ENCODE data around the gene SETD3.

Gene SETD3

GRCh38 chr14:99440278-99440677 is 40.4 kb downstream of the SETD3 start:
- ATAC-seq (ENCODE audit: low read depth), result no peak
- no peak for TF ChIP-seq CTCF (IDR thresholded peaks at IDR 0.05; ENCODE audit: poor library complexity, severe bottlenecking)
- Histone ChIP-seq H3K27me3 (ENCODE audit: insufficient read depth, poor library complexity, severe bottlenecking) (no peaks in the 10 kb centered on the region), H3K27ac (ENCODE audit: poor library complexity, severe bottlenecking) (no peak overlapping the region), H3K36me3 (ENCODE audit: low read depth) (peaks cover 37% of the 10 kb centered on the region), H3K4me1 (ENCODE audit: insufficient read depth, poor library complexity, severe bottlenecking) (no peaks in the 10 kb centered on the region), H3K4me3 (ENCODE audit: severe bottlenecking) (no peak overlapping the region), H3K9me3 (ENCODE audit: severe bottlenecking) (no peaks in the 10 kb centered on the region)
- no peak for DNase-seq (ENCODE audit: low spot score)

GRCh38 chr14:99437706-99438105 is 43.0 kb downstream of the SETD3 start:
- no peak overlapping the region for H3K27ac ChIP-seq (ENCODE audit: poor library complexity, severe bottlenecking)
- ATAC-seq (ENCODE audit: low read depth), result no peak
- no peaks in the 10 kb centered on the region for H3K9me3 ChIP-seq (ENCODE audit: severe bottlenecking)
- H3K4me1 ChIP-seq (ENCODE audit: insufficient read depth, poor library complexity, severe bottlenecking), result no peaks in the 10 kb centered on the region
- peaks cover 37% of the 10 kb centered on the region for H3K36me3 ChIP-seq (ENCODE audit: low read depth)
- TF ChIP-seq CTCF (IDR thresholded peaks at IDR 0.05; ENCODE audit: poor library complexity, severe bottlenecking), result no peak
- H3K4me3 ChIP-seq (ENCODE audit: severe bottlenecking), result no peak overlapping the region
- no peak for DNase-seq (ENCODE audit: low spot score)
- no peaks in the 10 kb centered on the region for H3K27me3 ChIP-seq (ENCODE audit: insufficient read depth, poor library complexity, severe bottlenecking)

- DNase-seq (ENCODE audit: low spot score) (no peak), ATAC-seq (ENCODE audit: low read depth) (no peak)
- TF ChIP-seq CTCF (IDR thresholded peaks at IDR 0.05; ENCODE audit: poor library complexity, severe bottlenecking), result no peak
- H3K4me3 ChIP-seq (ENCODE audit: severe bottlenecking), result no peak overlapping the region
- H3K9me3 ChIP-seq (ENCODE audit: severe bottlenecking), result no peaks in the 10 kb centered on the region
- H3K27ac ChIP-seq (ENCODE audit: poor library complexity, severe bottlenecking), result no peak overlapping the region
- peaks cover 40% of the 10 kb centered on the region for H3K36me3 ChIP-seq (ENCODE audit: low read depth)
- H3K27me3 ChIP-seq (ENCODE audit: insufficient read depth, poor library complexity, severe bottlenecking), result no peaks in the 10 kb centered on the region
- H3K4me1 ChIP-seq (ENCODE audit: insufficient read depth, poor library complexity, severe bottlenecking), result no peaks in the 10 kb centered on the region
Observed at GRCh38 chr14:99436247-99437180, 44.1 kb downstream of the SETD3 start.

GRCh38 chr14:99435327-99435726 is 45.3 kb downstream of the SETD3 start:
- no peak for TF ChIP-seq CTCF (IDR thresholded peaks at IDR 0.05; ENCODE audit: poor library complexity, severe bottlenecking)
- H3K4me3 ChIP-seq (ENCODE audit: severe bottlenecking), result no peak overlapping the region
- H3K9me3 ChIP-seq (ENCODE audit: severe bottlenecking), result no peaks in the 10 kb centered on the region
- no peak overlapping the region for H3K27ac ChIP-seq (ENCODE audit: poor library complexity, severe bottlenecking)
- H3K36me3 ChIP-seq (ENCODE audit: low read depth), result peaks cover 39% of the 10 kb centered on the region
- no peak for ATAC-seq (ENCODE audit: low read depth)
- H3K4me1 ChIP-seq (ENCODE audit: insufficient read depth, poor library complexity, severe bottlenecking), result no peaks in the 10 kb centered on the region
- H3K27me3 ChIP-seq (ENCODE audit: insufficient read depth, poor library complexity, severe bottlenecking), result no peaks in the 10 kb centered on the region
- no peak for DNase-seq (ENCODE audit: low spot score)

GRCh38 chr14:99432485-99432884 is 48.2 kb downstream of the SETD3 start:
- H3K27me3 ChIP-seq (ENCODE audit: insufficient read depth, poor library complexity, severe bottlenecking), result no peaks in the 10 kb centered on the region
- H3K4me3 ChIP-seq (ENCODE audit: severe bottlenecking), result no peak overlapping the region
- no peak for TF ChIP-seq CTCF (IDR thresholded peaks at IDR 0.05; ENCODE audit: poor library complexity, severe bottlenecking)
- H3K9me3 ChIP-seq (ENCODE audit: severe bottlenecking), result no peaks in the 10 kb centered on the region
- no peak overlapping the region for H3K27ac ChIP-seq (ENCODE audit: poor library complexity, severe bottlenecking)
- DNase-seq (ENCODE audit: low spot score), result no peak
- ATAC-seq (ENCODE audit: low read depth), result no peak
- peaks cover 33% of the 10 kb centered on the region for H3K36me3 ChIP-seq (ENCODE audit: low read depth)
- no peaks in the 10 kb centered on the region for H3K4me1 ChIP-seq (ENCODE audit: insufficient read depth, poor library complexity, severe bottlenecking)
